BJ (cell line): ENCODE data around the gene CTDSPL. TPM values are rescaled to one million over a fixed set of nuclear protein-coding genes. Genes with fewer than 3 reads are reported as not detected.

ENCODE experiments used
- CTCF ChIA-PET: fragments of 350-600 bp; formaldehyde crosslinking; extraction: SDS; loops from one replicate; lab custom pipeline; 2021; ENCODE audit warnings: antibody characterized with exemption, inconsistent platforms; lab: Yijun Ruan, JAX
- POLR2A ChIA-PET: fragments of 300-600 bp; sonication (Branson Sonifier 250); formaldehyde crosslinking; extraction: SDS; loops from one replicate; lab custom pipeline; 2021; ENCODE audit warnings: antibody characterized with exemption; lab: Charles Lee
- DNase-seq: peaks from one replicate; pipeline ENCODE4 v3.0.0-alpha.2; 2011; ENCODE audit warnings: low read depth
- H3K27me3 ChIP-seq: 2 replicates; pipeline ENCODE4 v1.6.0; 2011; ENCODE audit warnings: low read length; ENCODE audit not compliant: control insufficient read depth, insufficient read depth
- H3K36me3 ChIP-seq: 2 replicates; pipeline ENCODE4 v1.5.1; 2011; ENCODE audit warnings: low read length; ENCODE audit not compliant: control insufficient read depth, insufficient read depth
- H3K4me3 ChIP-seq: 2 replicates; pipeline ENCODE4 v1.5.1; 2011; ENCODE audit warnings: low read depth, mild to moderate bottlenecking, control low read depth, low read length
- polyA plus RNA-seq: library from polyadenylated mRNA; depleted of rRNA; stranded (reverse); fragments of >200 nt; gene quantifications from 2 replicates; pipeline ENCODE4 v1.2.3, GENCODE V29; 2011
- TF ChIP-seq, protein P1 (sequence below): IDR thresholded peaks from 2 replicates; pipeline ENCODE4 v1.5.1; 2011; ENCODE audit warnings: low read depth, mild to moderate bottlenecking, control low read depth, inconsistent platforms, low read length, moderate library complexity; ENCODE audit not compliant: insufficient read depth

CTDSPL gene
- polyA plus RNA-seq, 1 experiment: 45.2 TPM

DNA sequence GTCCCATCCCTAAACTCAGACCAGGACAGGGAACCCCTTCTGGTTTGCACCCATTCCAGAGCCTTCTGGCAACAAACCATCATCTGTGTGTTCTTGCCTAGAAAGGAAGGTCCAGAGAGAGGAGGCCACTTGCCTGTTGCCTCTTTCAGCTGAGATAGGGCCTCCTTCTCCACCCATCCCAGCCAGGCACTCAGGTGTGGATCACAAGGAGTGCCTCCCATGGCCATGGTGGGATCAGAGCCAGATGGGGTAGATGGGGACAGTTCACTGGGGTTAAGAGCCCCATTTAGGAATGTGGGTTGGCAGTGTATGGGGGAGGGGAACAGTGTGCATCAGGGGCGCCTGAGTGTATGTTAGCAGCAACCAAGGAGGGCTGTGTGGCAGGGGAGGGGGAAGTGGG, 8.9 kb upstream of the CTDSPL start:
- H3K27me3 ChIP-seq: no peaks in the 10 kb centered on the region
- POLR2A ChIA-PET: no interaction called here
- CTCF ChIA-PET: interaction anchor here (0.8 to 8.2 kb wide), 3 partner anchors 14 to 150 kb away, joined by 3 to 66 read pairs (median 9); no protein-coding TSS in a partner anchor
- H3K4me3 ChIP-seq: no peak overlapping the region
- H3K36me3 ChIP-seq: no peaks in the 10 kb centered on the region
- DNase-seq: no peak
- TF ChIP-seq, protein P1, sequence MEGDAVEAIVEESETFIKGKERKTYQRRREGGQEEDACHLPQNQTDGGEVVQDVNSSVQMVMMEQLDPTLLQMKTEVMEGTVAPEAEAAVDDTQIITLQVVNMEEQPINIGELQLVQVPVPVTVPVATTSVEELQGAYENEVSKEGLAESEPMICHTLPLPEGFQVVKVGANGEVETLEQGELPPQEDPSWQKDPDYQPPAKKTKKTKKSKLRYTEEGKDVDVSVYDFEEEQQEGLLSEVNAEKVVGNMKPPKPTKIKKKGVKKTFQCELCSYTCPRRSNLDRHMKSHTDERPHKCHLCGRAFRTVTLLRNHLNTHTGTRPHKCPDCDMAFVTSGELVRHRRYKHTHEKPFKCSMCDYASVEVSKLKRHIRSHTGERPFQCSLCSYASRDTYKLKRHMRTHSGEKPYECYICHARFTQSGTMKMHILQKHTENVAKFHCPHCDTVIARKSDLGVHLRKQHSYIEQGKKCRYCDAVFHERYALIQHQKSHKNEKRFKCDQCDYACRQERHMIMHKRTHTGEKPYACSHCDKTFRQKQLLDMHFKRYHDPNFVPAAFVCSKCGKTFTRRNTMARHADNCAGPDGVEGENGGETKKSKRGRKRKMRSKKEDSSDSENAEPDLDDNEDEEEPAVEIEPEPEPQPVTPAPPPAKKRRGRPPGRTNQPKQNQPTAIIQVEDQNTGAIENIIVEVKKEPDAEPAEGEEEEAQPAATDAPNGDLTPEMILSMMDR: no peak

- Histone ChIP-seq H3K36me3 (no peaks in the 10 kb centered on the region), H3K4me3 (no peak overlapping the region), H3K27me3 (no peaks in the 10 kb centered on the region)
- ChIA-PET CTCF (interaction anchor here (1.2 to 8.2 kb wide), 6 partner anchors 12 to 156 kb away, joined by 3 to 66 read pairs (median 12); no protein-coding TSS in a partner anchor), POLR2A (no interaction called here)
- no peak for DNase-seq
- TF ChIP-seq, protein P1: no peak
Measured at GRCh38 chr3:37853691-37854413, 7.8 kb upstream of the CTDSPL start.

- H3K4me3 ChIP-seq: no peak overlapping the region
- H3K36me3 ChIP-seq: no peaks in the 10 kb centered on the region
- CTCF ChIA-PET: interaction anchor here (0.6 to 8.2 kb wide), 23 partner anchors 11 to 1323 kb away, joined by 3 to 66 read pairs (median 3); no protein-coding TSS in a partner anchor
- no peak for DNase-seq
- TF ChIP-seq, protein P1: peak; percentile 85
- H3K27me3 ChIP-seq: no peaks in the 10 kb centered on the region
- POLR2A ChIA-PET: no interaction called here
Measured at GRCh38 chr3:37855363-37855970, 6.2 kb upstream of the CTDSPL start.

GRCh38 chr3:37856381-37856780, 5.3 kb upstream of the CTDSPL start:
- POLR2A ChIA-PET: no interaction called here
- no peak overlapping the region for H3K4me3 ChIP-seq
- no peak for DNase-seq
- TF ChIP-seq, protein P1: no peak
- H3K27me3 ChIP-seq: no peaks in the 10 kb centered on the region
- CTCF ChIA-PET: interaction anchor here (0.7 to 8.2 kb wide), 12 partner anchors 10 to 147 kb away, joined by 3 to 66 read pairs (median 7); no protein-coding TSS in a partner anchor
- no peaks in the 10 kb centered on the region for H3K36me3 ChIP-seq

DNA sequence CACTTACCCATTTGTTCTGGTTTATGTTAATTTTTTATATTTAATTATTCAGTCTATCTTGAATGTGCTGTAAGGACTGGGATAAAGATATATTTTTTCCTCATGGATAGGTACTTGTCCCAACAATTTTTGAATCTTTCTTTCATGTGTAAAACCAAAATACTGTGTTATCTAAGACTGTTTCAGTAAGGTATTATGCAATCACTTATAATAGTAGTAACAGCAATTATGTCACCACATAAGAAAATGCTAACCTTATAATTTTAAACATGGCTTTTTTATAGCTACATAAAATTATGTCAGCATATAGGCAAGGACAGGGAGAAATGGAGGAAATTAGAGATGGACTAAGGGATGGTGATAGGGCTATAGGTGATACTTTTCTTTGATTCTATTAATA, 2.9 kb upstream of the CTDSPL start:
- POLR2A ChIA-PET: no interaction called here
- Histone ChIP-seq H3K4me3 (no peak overlapping the region), H3K36me3 (no peaks in the 10 kb centered on the region), H3K27me3 (no peaks in the 10 kb centered on the region)
- TF ChIP-seq, protein P1: no peak
- no peak for DNase-seq
- CTCF ChIA-PET: interaction anchor here (1.0 kb wide), 1 partner anchor 47 kb away, joined by 3 read pairs; no protein-coding TSS in a partner anchor
